Activated CD8-positive, alpha-beta memory T cell treated with anti-CD3 and anti-CD28 coated beads, Interleukin-2, amount 50 U/mL, for 4 hours (primary cell): ENCODE data around the gene IFNA8.
"Not testable (repeated sequence)": the region's sequence is repeated elsewhere in the genome, so short reads cannot be mapped to it uniquely, and the experiment has no call there.

Experiments used
- DNase-seq: peaks from one replicate; pipeline ENCODE4 v3.0.0-alpha.2; 2020

IFNA8 gene

GRCh38 chr9:21408817-21409216 is at the start of gene IFNA8:
Gene IFNA8 (plus strand): TSS chr9:21409117. CDS start chr9:21409177, 60 bp downstream.
- DNase-seq: no peak

DNA sequence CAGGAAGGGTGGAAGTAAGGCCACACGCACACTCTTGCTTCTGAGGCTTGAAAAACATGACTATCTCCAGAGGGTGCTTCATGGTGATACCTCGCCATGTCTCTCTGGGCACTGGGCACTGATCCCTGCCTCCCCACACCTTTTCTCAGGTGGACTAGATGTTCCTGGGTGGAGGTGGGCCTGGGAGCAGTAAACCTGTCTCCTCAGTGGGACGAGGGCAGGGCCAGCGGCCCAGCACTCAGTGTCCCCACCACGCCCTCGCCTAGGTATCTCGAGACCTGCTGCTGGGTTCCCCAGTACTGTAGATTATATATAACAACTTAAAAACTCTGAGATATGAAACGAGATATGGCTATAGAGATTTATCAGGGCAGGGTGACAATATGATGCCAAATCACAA is 46.6 kb upstream of the IFNA8 start:
- no peak for DNase-seq

DNA sequence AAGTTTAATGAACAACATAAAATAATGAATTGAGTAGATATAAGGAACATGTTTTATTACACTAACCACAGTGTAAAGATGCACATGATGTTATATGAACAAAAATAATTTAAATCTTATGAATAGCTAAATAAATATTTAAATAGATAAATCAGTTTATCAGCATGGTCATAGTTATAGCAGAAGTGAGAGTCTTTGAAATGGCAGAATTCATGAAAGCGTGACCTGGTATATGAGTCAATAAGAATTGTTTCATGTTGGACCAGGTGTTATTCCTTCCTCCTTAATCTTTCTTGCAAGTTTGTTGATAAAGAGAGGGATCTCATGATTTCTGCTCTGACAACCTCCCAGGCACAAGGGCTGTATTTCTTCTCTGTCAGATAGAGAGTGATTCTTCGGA is 41.7 kb upstream of the IFNA8 start:
- not testable (repeated sequence) for DNase-seq

GRCh38 chr9:21367957-21368356 is 41.0 kb upstream of the IFNA8 start, which contains the start of gene IFNA13:
Gene IFNA13 (minus strand): TSS chr9:21368057. CDS start chr9:21368010, 47 bp downstream.
- DNase-seq: no peak

GRCh38 chr9:21371467-21371866 is 37.5 kb upstream of the IFNA8 start:
- DNase-seq: not testable (repeated sequence)

GRCh38 chr9:21381448-21382339 is 27.2 kb upstream of the IFNA8 start:
- DNase-seq: no peak

DNA sequence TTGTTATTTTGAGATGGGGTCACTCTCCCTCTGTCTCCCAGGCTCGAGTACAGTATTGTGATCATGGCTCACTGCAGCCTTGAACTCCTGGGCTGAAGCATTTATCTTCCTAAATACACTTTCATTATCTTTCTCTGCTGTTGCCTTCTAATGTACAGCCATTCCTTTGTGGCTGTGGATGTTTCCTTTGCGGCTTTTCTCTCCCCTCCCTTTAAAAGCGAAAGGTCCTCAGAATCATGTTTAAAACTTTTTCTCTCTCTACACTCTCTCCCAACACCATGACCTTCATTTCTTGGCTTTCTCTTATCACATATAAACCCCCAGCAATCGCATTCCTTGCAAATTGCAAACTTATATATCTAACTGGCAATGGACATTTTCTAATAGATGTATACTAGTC is 25.3 kb upstream of the IFNA8 start:
- DNase-seq: no peak

- no peak for DNase-seq
Observed at GRCh38 chr9:21385131-21385670, 23.7 kb upstream of the IFNA8 start, which contains the start of gene IFNA2. Gene IFNA2 (minus strand): TSS chr9:21385398. CDS start chr9:21385329, 69 bp downstream.

DNA sequence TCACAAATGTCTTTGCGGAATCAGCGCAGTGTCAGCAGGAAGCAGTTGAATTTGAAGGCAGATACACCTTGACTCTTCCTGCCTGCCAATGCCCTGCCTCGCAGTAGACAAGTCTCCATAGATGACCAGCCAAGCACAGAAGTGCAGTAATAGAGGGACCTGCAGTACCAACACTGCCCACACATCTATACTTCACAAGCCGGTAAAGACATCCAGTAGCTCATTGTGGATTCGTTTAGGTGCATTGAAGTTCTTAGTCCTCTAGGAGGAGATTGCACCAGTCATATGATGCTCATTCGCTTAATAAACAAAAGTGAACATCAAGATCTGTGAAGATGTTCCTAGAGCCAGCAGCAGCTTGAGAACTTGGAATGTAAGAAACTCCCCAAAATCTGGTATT is 16.6 kb upstream of the IFNA8 start:
- no peak for DNase-seq

GRCh38 chr9:21395778-21396717 is 12.9 kb upstream of the IFNA8 start:
- DNase-seq: peak; percentile 62

DNA sequence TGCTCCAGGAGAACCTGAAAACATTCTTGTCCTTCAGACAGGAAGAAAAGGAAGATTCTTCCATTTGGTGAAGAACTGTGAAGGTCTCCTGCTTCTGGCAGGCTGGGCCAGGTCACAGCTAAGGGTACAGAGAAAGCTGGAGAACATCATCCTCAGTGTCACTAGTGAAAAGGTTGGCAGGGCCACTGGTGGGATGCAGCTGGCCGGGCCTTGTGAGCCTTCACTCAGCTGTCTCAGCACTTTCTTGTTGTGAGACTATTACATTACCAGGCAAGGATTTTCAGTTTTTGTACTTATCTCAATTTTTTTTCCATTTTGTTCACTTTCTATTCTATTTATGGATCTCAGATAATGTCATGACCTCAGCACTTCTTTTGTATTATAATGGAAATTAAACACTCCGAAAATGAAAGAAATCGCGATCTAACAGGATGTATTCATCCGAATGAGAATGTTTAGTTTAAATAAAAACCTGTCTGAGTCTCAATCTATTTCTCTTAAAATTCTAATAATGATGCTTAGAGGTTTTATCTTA is 9.9 kb upstream of the IFNA8 start:
- DNase-seq: no peak

DNA sequence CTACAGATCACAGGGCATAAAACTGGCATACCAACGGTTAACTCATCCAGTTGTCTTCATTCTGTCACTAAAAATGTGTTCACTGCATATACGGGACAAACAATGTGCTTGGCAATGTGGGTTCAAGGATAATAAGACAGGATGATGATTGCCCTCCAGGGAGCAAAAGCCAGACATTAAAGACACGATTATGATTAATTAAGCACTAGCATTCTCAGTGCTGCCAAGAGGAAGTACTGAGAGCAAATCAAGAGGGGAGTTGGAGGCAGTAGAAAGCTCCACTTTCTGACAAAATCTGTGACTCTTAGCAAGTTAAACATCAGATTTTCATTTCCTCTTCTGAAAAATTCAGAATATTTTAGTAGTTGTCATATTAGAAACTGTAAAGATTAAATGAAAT is 9.0 kb upstream of the IFNA8 start:
- no peak for DNase-seq

- no peak for DNase-seq
Observed at GRCh38 chr9:21402386-21403251, 6.3 kb upstream of the IFNA8 start.

DNA sequence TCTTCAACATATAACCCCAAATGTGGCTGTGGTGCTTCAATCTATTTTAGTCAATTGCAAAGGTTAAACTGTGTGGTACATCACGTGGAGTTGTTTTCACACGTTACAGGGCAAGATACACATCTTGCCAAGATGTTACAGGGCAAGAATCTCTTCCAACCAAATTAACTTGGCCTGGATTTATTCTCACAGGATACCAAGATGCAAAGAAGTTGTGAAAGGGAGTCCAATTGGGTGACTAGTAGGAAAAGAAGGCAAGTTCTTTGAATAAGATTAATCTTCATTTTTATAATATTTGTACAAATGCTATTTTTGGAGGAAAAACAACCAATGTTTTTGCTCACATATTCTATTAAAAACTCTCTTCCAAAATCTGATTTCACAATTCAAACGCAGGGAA is 4.8 kb upstream of the IFNA8 start:
- DNase-seq: no peak

DNA sequence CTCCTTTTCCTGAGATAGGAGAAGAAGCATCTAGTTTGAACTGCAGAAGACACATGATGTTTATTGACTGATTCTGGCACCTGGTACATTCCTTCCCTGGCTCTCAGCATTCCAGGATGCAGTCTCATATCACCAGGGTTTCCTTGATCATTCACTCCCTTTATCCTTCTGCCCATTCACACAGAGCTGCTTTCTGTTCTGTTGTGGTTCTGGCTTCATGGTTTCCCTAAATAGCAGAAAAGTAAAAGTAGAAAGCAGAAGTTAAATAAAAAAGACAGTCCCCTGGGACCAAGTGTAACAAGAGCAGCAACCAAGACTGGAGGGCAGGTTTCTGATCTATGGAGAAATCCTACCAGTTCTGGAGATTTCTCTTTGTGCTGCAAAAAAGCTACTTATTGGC is 3.2 kb downstream of the IFNA8 start:
- no peak for DNase-seq

- DNase-seq: no peak
Observed at GRCh38 chr9:21413151-21413550, 4.2 kb downstream of the IFNA8 start.

GRCh38 chr9:21413624-21414023 is 4.7 kb downstream of the IFNA8 start:
- DNase-seq: no peak

DNA sequence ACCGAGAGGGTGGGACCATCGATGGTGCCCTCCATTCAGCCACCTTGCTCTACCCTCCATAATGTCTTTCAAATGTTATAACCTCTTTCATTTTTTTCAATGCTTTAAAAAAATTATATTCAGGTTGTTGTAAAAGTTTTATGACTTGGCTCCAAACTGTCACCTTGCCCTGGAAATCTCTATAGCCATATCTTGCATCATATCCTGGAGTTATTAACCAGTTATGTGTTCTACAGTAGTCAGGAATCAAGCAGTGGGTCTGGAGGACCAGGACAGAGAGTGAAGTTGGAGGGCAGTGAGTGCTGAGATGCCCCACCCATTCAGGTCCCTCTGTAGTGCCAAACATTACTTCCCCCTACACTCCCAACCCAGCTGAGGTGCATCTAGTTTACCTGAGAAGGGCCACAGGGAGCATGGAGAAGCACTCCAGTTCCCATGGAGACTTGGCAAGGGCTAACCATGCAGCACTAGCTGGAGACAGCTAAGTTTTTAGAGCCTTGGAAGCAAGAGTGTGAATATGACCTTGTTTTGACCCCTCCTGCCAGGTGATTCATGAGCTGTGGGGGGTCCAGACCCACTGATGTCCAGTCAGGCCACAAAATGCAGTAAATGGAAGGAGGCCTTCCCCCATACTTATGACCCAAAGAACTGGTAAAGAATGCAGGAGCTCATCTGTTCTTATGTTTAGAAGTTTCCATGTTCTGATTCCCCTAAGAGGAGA is 5.5 kb downstream of the IFNA8 start:
- DNase-seq: no peak

DNA sequence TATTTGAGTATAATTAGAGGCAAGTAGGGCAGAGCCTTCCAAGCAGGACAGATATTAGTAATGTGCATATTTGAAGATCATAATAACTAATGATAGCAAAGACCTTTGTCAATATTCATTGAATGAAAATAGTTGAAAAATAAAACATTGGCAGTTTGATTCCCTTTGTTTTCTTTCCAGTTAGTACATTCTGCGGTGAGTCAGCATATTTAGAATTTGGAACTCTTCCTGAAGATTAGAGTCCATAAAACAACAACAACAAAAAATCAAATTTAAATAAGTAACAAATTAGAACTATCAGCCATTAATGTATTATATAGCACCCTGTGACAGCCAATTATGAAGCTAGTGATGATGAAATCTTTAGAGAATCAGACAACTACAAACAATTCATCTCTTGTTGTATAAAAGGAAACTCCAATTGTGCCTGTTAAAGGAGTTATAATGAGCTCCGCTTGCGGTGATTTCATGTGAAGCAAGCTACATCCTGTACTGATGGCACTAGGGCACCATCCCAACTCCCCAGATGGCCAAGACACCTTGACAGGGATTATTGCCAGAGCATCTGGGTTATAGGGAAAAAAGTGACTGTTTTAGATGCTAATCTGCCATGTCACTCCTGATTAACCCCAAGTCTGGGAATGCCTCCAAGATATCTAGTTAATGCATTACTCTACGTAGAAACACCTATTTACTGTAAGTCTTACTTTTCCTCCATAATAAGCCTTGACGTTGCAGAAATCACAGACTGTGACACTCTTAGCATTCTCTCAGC is 6.8 kb downstream of the IFNA8 start:
- no peak for DNase-seq

DNA sequence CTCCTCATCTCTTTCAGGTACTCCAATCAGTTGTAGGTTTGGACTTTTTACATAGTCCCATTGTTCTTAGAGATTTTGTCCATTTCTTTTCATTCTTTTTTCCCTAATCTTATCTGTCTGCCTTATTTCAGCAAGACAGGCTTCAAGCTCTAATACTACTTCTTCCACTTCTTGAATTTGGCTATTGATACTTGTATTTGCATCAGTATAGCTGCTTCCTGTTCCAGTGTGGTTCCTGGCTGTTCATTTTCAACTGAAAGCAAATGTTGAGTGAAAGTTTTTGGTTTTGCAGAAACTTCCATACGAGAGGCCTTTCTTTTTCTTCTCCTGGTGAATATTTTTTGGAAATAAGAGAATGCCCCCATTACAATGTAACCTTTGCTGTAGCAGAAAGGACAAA is 19.3 kb downstream of the IFNA8 start:
- DNase-seq: no peak
